ENCODE measurements around the gene MKI67. TPM values are rescaled to one million over a fixed set of nuclear protein-coding genes. Genes with fewer than 3 reads are reported as not detected.

MKI67 gene
- total and polyA plus RNA-seq, 9 of the 15 experiments (the other 6 are each of a cell fraction or from before 2014, with no cell fraction given) = 11.8 to 86.5 (median 36.0) TPM

- TF ChIP-seq SLC30A9 (CRISPR knock-in tag; IDR thresholded peaks at IDR 0.05) (no peak), ELF1 (tag; IDR thresholded peaks at IDR 0.05) (no peak), TAF7 (tag; IDR thresholded peaks at IDR 0.05) (no peak)
Observed at GRCh38 chr10:128056303-128057050, 69.7 kb downstream of the MKI67 start (continued).

- 2% methylated on average over 18 of the region's 25 CpGs for WGBS (ENCODE audit: insufficient coverage, low coverage, missing lambda C conversion rate)
- no peak overlapping the region for H3K9ac ChIP-seq (ENCODE audit: insufficient read depth in 1 of 2, low read depth in 2 of 2, low read length in 2 of 2)
- no peak for TF ChIP-seq RBBP5 (IDR thresholded peaks at IDR 0.05; ENCODE audit: borderline replicate concordance, insufficient read depth, low read length, poor library complexity, severe bottlenecking)
- TF ChIP-seq ZNF395 (CRISPR knock-in tag; IDR thresholded peaks at IDR 0.05) = no peak
- TF ChIP-seq IRF1 (CRISPR knock-in tag; IDR thresholded peaks at IDR 0.05; ENCODE audit: borderline replicate concordance) = no peak
- no peak for TF ChIP-seq PPARD (CRISPR knock-in tag; IDR thresholded peaks at IDR 0.05)
- TF ChIP-seq PHTF2 (CRISPR knock-in tag; IDR thresholded peaks at IDR 0.05) = no peak
- TF ChIP-seq CC2D1A (IDR thresholded peaks at IDR 0.05) = no peak
- TF ChIP-seq ZKSCAN3 (CRISPR knock-in tag; IDR thresholded peaks at IDR 0.05) = no peak
- TF ChIP-seq HNRNPL (IDR thresholded peaks at IDR 0.05; ENCODE audit: low read depth, low read length) = no peak
- TF ChIP-seq SRSF7 (optimal IDR thresholded peaks at IDR 0.05; ENCODE audit: low read depth, low read length) = no peak
- TF ChIP-seq ZNF311 (CRISPR knock-in tag; IDR thresholded peaks at IDR 0.05) = no peak
- no peak for TF ChIP-seq HIVEP1 (CRISPR knock-in tag; IDR thresholded peaks at IDR 0.05)
- TF ChIP-seq MTF1 (CRISPR knock-in tag; IDR thresholded peaks at IDR 0.05; ENCODE audit: borderline replicate concordance) = no peak
- no peak for TF ChIP-seq MECOM (CRISPR knock-in tag; IDR thresholded peaks at IDR 0.05)
- no peak for TF ChIP-seq SRSF1 (IDR thresholded peaks at IDR 0.05; ENCODE audit: low read depth, low read length)
- no peak for TF ChIP-seq CHD1 (IDR thresholded peaks at IDR 0.05; ENCODE audit: low read length)
Observed at GRCh38 chr10:128055061-128055868, 71.0 kb downstream of the MKI67 start.

More at GRCh38 chr10:128055061-128055868, 71.0 kb downstream of the MKI67 start:
- in situ Hi-C loops (cut with MboI) = no loop called here
- ChIA-PET CTCF (ENCODE audit: low intra/inter-chr PET ratio) (no interaction called here), POLR2A (no interaction called here)
- ATAC-seq (no peak), DNase-seq (ENCODE audit: extremely low read depth in 1 of 4, low spot score in 3 of 4) (no peak), FAIRE-seq (no peak)
- Histone ChIP-seq H3K27ac (ENCODE audit: extremely low read depth, low read depth, low read length) (no peak overlapping the region), H3K4me1 (replicated peaks in 1 of 2; ENCODE audit: control insufficient read depth in 2 of 2, insufficient read depth in 2 of 2, low read length in 2 of 2) (no peaks in the 10 kb centered on the region), H3K79me2 (ENCODE audit: control insufficient read depth, insufficient read depth, low read length) (no peaks in the 10 kb centered on the region), H3K4me3 (no peak overlapping the region), H3K27me3 (ENCODE audit: control insufficient read depth in 2 of 2, insufficient read depth in 2 of 2, low read length in 2 of 2) (peaks cover 0 to 40% of the 10 kb centered on the region in 2 experiments; a peak in 3 of 5 replicates), H3K36me3 (ENCODE audit: control insufficient read depth, insufficient read depth, low read length) (no peaks in the 10 kb centered on the region), H4K20me1 (replicated peaks; ENCODE audit: control insufficient read depth, insufficient read depth, low read length) (no peaks in the 10 kb centered on the region), H3K9me3 (replicated peaks; ENCODE audit: control insufficient read depth, insufficient read depth, low read depth, low read length) (no peaks in the 10 kb centered on the region), H3K9me1 (ENCODE audit: control insufficient read depth, insufficient read depth, low read length) (no peaks in the 10 kb centered on the region), H3K4me2 (ENCODE audit: insufficient read depth, low read length) (no peak overlapping the region), H2AFZ (ENCODE audit: low read depth, low read length) (no peak overlapping the region)
- intact Hi-C loops (cut with micrococcal nuclease) = no loop called here
- BruUV-seq (replicated peaks) = no TSS peak

All from K562 (cell line).